Subcutaneous adipose tissue (tissue), 4 donors: Measurements from ENCODE around the gene RALGPS2. TPM values are rescaled to one million over a fixed set of nuclear protein-coding genes. Genes with fewer than 3 reads are reported as not detected.

Source experiments
- CTCF ChIP-seq: fragments of 450-650 bp; IDR thresholded peaks from one replicate; pipeline ENCODE4 v1.5.1; 2016; ENCODE audit warnings: low read depth, mild to moderate bottlenecking, control low read depth, antibody characterized with exemption, moderate library complexity
- total RNA-seq, 4 donors: library from RNA; depleted of rRNA; stranded (reverse); fragments of >200 nt; gene quantifications; one replicate each; pipeline ENCODE4 v1.1.0, GENCODE V29; 2016

Gene RALGPS2
- total RNA-seq, 4 donors from 2014 or later, result 11.7 to 14.8 (median 12.8) TPM

GRCh38 chr1:178958491-178958890, 233.4 kb downstream of the RALGPS2 start:
- TF ChIP-seq CTCF, result no peak

DNA sequence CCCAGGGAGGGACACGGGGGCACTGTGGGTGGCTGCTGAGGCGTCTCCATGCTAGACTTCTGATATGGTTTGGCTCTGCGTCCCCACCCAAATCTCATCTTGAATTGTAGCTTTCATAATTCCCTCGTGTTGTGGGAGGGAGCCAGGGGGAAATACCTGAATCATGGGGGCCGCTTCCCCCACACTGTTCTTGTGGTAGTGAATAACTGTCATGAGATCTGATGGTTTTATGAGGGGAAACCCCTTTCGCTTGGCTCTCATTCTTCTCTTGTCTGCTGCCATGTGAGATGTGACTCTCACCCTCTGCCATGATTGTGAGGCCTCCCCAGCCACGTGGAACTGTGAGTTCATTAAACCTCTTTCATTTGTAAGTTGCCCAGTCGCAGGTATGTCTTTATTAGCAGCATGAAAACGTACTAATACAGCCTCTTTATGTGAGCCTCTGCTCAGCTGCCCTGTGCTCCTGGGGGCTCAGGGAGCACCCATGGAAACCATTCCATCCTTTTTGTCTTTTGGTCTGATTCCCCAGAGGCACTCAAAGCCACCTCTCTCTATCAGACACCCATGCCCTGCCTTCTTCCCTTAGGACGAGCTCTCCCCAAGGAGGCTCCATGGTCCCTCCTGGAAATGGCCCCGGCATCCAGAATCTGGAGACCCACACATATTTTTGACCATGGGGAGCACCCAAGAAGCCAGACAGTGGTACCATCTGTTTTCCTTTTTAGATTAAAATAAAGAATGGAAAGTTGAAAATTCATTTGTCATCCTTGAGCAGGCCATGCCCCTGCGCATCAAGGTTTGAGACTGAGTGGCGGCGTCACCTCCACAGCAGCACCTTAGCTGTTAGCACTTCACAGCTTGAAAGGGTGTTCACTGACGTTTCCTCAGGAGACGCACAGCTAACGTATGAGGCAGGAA, 234.8 kb downstream of the RALGPS2 start:
- TF ChIP-seq CTCF, result no peak

DNA sequence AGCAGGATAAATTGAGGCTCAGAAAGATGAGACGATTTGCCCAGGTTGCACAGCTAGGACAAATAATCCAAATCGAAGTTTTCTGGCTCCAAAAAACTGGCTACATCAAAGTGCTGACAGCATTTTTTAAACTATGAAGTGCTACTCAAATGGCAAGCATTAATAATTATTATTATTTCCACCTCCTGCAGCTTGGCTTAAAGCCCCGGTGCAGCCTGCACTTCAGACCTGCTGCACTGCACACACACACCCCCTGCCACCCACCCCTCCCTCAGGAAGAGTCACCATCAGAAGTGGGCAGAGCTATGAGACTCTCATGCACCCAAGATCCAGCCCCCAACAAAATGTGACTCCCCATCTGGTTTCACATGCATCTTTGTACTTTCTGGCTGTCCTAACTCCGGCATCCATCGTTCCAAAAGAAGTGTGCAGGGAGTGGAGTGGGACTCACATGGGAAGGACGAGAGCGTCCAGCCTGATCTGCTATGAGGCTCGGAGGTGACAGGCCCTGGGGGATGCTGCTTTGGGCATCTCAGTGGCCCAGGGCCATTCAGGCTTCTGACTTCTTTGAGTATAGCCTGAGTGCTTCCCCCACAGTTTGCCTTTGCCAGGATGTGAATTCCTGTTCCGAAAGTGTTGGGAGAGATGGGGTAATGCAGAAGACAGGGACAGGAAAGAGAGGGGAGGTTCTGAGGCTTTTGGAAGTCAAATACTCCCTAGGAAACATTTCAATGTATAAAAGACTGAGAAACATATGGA, 235.6 kb downstream of the RALGPS2 start:
- TF ChIP-seq CTCF, result no peak

DNA sequence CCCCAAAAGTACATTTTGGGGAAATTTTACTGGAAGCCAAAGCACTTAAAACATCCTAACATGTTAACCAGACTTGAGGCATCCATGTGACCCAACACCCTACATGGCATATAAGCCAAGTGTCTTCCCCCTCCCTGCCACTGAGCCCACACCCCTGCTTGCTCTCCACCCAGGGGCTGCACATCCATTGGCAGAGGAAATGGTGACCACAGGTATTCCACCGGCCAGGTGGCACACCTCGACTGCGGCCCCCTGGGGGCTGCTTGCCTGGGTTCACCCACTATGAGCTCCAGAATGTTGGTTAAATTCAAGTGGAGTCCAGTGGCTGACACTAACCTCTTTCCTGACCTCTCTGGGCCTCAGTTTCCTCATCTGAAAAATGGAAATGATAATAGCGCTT, 236.3 kb downstream of the RALGPS2 start:
- no peak for TF ChIP-seq CTCF

DNA sequence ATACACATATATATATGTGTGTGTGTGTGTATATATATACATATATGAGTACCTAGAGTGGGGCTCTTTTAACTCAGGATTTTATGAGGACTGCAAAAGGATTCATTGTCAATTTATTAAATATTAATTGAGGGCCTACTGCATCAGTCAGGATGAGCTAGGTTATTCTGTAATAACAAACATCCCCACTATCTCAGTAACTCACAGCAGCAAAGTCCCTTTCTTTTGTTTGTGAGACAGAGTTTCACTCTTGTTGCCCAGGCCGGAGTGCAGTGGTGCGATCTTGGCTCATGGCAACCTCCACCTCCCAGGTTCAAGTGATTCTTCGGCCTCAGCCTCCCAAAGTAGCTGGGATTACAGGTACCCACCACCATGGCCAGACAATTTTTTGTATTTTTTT, 236.8 kb downstream of the RALGPS2 start:
- no peak for TF ChIP-seq CTCF

DNA sequence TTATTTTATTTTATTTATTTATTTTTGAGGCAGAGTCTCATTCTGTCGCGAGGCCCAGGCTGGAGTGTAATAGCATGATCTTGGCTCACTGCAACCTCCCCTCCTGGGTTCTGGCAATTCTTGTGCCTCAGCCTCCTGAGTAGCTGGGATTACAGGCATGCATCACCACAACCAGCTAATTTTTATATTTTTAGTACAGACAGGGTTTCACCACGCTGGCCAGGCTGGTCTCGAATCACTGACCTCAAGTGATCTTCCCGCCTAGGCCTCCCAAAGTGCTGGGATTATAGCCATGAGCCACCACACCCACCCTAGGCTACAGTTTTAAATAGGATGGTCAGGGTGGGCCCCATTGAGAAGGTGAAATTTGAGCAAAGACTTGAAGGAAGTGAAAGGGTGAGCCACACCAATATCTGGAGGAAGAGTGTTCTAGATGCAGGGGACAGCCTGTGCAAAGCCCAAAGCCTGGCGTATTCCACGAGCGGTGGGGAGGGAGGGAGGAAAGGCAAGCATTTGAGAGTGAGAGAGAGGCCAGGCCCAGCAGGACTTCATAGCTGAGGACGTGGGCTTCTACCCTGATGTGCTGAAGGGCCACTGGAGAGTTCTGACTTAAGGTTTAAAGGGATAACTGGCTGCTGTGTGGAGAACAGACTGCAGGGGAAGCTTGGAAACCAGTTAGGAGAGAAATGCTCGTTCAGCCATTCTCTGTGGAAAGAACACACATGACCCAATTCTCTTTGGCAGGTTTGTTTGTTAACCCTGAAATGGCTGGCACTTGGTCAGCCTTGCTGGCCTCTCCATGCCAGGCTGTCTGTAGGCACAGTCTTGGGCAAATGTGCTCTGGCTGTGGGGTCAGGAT, 238.0 kb downstream of the RALGPS2 start:
- TF ChIP-seq CTCF, result no peak
